Heart right ventricle (tissue), 16 donors: ENCODE results near the gene FECH. TPM values are rescaled to one million over a fixed set of nuclear protein-coding genes. Genes with fewer than 3 reads are reported as not detected.
"Not testable (repeated sequence)": the region's sequence is repeated elsewhere in the genome, so short reads cannot be mapped to it uniquely, and the experiment has no call there.

Experiments used
- ATAC-seq, 8 donors: fragments of 200-7000 bp; cut with Tn5 transposase; one replicate each; pipeline ENCODE4 v1.9.1; 2020; ENCODE audit warnings: mild to moderate bottlenecking in 8 of 8, moderate library complexity in 8 of 8, moderate number of reproducible peaks in 1 of 8
- DNase-seq, 2 donors: peaks; one replicate each; pipeline ENCODE4 v3.0.0-alpha.2; 2020
- H3K27ac ChIP-seq, 10 donors: fragments of 200-600 bp; sonication (generic) in 2 of 10; one replicate each; pipeline versions ENCODE4 v1.5.0 to v1.8.0; 2020 to 2022; ENCODE audit warnings: mild to moderate bottlenecking in 3 of 10
- H3K27me3 ChIP-seq, 7 donors: fragments of 200-600 bp; one replicate each; pipeline ENCODE4 v1.8.0; 2021 to 2022; ENCODE audit warnings: mild to moderate bottlenecking in 2 of 7
- H3K36me3 ChIP-seq, 9 donors: fragments of 200-600 bp; sonication (generic) in 1 of 9; one replicate each; pipeline versions ENCODE4 v1.5.0 to v1.8.0; 2020 to 2022; ENCODE audit warnings: mild to moderate bottlenecking in 2 of 9
- H3K4me1 ChIP-seq, 9 donors: fragments of 200-600 bp; sonication (generic) in 1 of 9; one replicate each; pipeline versions ENCODE4 v1.5.0 to v1.8.0; 2020 to 2022; ENCODE audit warnings: mild to moderate bottlenecking in 4 of 9
- H3K4me3 ChIP-seq, 10 donors: fragments of 200-600 bp; sonication (generic) in 2 of 10; one replicate each; pipeline versions ENCODE4 v1.5.0 to v1.8.0; 2020 to 2022; ENCODE audit warnings: mild to moderate bottlenecking in 7 of 10, moderate library complexity in 2 of 10
- H3K9me3 ChIP-seq, 11 donors: fragments of 200-600 bp in 10 of 11; sonication (generic) in 2 of 11; one replicate each; pipeline versions ENCODE4 v1.5.0 to v1.8.0; 2013 to 2022; ENCODE audit warnings: mild to moderate bottlenecking in 2 of 11, control low read depth in 1 of 11, moderate library complexity in 1 of 11
- WGBS, 2 donors: extraction: QIAGEN DNeasy Blood & Tissue Kit; methylation state at CpG; one replicate each; pipeline ENCODE4 v1.1.7; 2013; ENCODE audit warnings: inconsistent platforms in 1 of 2; 5-methylcytosine and 5-hydroxymethylcytosine counted together
- intact Hi-C, 10 donors: fragments of 100-400 bp; cut with DNase I; formaldehyde crosslinking; loops; one replicate each; pipeline versions ENCODE4 v1.11.1 to v1.14.2; 2022
- polyA plus RNA-seq, 2 donors: library from polyadenylated mRNA; stranded (reverse); fragments of 200-250 nt; gene quantifications; one replicate each; pipeline ENCODE4 v1.2.3, GENCODE V29; 2013
- total RNA-seq, 10 donors: library from RNA; stranded (reverse); fragmentation: NEBNext Ultra II Directional in 3 of 10; extraction: Animal tissue kit (Norgen Biotek cat#: 25700) in 3 of 10; gene quantifications; one replicate each; pipeline versions ENCODE4 v1.2.1 to v1.2.4, GENCODE V29; 2021 to 2023
- TF ChIP-seq, protein P1 (sequence below), 9 donors: fragments of 200-600 bp; sonication (generic) in 2 of 9; IDR thresholded peaks; one replicate each; pipeline versions ENCODE4 v1.5.0 to v1.8.0; 2021 to 2022; ENCODE audit warnings: antibody characterized with exemption in 9 of 9, mild to moderate bottlenecking in 5 of 9, moderate library complexity in 1 of 9
- donor health status: Arrhythmogenic right ventricular cardiomyopathy.
- donor health status: ischemic (EF 13 %, LVEDD 7.1; RV severe dilation, severe dysfunction).
- donor health status: healthy with polysubstance abuse.
- donor health status: DM: no; HTN: yes; CAD: no.
- donor health status: DM: no; HTN: no; CAD: no.
- donor health status: ischemic (EF 25% LVEDD 6.9; RV normal size, moderate dysfunction).
- donor health status: ischemic (EF 25% LVEDD 5.7; RV mildly dilated, moderate dysfunction).
- donor health status: healthy.
- donor health status: DM: yes; HTN: yes; CAD: no.
- donor health status: Ischemic cardiomyopathy.
- donor health status: ischemic (EF 35%, LVEDD 5.7; RV mildly dilated, moderate dysfunction).
- donor health status: nonischemic (EF 11% LVEDD 7.7; RV severe dilation, severe dysfunction).
- donor health status: DM: yes; HTN: yes; CAD: no.
- donor health status: PGD.
- donor health status: ischemic (EF 29% LVEDD 5.4; RV normal size, mild dysfunction).
- donor health status: nonischemic (EF 23%, LVEDD 6.1; RV moderate dilation, normal function).

FECH gene
- total and polyA plus RNA-seq, 12 donors: 4.3 to 55.7 (median 37.5) TPM

DNA sequence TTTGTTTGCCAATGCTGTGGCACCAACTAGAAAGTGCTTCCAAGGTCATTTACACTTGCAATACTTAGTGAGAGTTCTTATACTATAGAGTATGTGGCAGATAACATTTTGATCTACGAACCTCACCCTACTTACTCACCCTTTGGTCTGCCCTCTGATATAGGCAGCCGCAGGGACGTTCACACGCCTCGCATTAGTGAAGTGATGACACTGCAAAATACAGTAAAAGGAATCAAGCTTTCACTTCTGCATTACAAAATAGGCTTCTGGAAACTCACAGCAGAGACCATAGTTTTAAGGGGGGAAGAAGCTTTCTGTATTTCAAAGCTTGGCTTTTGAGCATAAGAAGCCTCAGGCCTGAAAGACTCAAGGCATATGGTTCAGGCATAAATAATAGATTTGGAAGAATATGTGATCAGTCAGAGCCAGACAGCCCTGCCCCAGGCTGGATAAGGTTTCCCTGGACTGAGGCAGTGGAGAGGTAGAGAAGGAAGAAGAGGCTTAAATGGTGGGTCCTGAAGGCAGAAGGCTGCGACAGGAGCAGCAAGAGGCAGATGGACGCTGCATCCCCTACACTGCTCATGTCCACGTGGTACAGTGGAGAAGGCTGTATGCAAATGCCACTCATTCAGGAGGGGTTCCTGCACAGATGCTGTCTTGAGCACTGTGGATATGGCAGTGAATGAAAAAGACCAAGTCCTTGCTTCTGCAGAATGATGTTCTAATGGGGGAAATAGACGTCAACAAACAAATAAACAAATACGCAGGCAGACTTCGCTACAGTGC lies 63.1 kb downstream of the FECH start:
- H3K9me3 ChIP-seq: peaks cover 0 to 18% (median 5%) of the 10 kb centered on the region in 11 donors
- peak in 1 of 8 donors; percentile 42 for ATAC-seq
- H3K27me3 ChIP-seq: no peaks in the 10 kb centered on the region
- intact Hi-C loops: no loop called here
- H3K36me3 ChIP-seq: no peaks in the 10 kb centered on the region
- peak overlapping the region in 1 of 10 donors; percentile 53 for H3K27ac ChIP-seq
- WGBS, 2 donors: 79 to 85% methylated on average over 11 of the region's 11 CpGs
- TF ChIP-seq, protein P1, sequence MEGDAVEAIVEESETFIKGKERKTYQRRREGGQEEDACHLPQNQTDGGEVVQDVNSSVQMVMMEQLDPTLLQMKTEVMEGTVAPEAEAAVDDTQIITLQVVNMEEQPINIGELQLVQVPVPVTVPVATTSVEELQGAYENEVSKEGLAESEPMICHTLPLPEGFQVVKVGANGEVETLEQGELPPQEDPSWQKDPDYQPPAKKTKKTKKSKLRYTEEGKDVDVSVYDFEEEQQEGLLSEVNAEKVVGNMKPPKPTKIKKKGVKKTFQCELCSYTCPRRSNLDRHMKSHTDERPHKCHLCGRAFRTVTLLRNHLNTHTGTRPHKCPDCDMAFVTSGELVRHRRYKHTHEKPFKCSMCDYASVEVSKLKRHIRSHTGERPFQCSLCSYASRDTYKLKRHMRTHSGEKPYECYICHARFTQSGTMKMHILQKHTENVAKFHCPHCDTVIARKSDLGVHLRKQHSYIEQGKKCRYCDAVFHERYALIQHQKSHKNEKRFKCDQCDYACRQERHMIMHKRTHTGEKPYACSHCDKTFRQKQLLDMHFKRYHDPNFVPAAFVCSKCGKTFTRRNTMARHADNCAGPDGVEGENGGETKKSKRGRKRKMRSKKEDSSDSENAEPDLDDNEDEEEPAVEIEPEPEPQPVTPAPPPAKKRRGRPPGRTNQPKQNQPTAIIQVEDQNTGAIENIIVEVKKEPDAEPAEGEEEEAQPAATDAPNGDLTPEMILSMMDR (IDR thresholded peaks at IDR 0.05): no peak
- H3K4me3 ChIP-seq: no peak overlapping the region
- no peak for DNase-seq
- peaks cover 0 to 14% (median 0%) of the 10 kb centered on the region in 9 donors for H3K4me1 ChIP-seq

DNA sequence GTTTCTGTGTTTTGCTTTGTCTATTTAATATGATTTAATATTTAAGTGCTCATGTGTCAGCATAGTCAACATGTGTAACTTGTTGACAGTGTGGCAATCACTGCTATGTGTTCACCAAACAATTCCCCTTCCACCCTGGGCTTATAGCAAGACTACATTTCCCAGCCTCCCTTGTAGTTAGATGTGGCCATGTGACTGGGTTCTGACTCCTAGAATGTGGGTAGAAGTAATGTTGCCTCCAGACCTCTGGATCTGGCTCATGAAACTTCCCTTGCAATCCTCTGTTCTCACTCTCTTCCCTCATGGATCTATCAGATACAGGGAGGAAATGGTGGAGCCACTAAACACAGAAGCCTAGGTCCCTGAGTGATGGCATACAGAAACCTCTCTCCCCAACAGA lies 64.2 kb downstream of the FECH start:
- intact Hi-C loops, H3K4me3 ChIP-seq, DNase-seq, H3K36me3 ChIP-seq, ATAC-seq, H3K27ac ChIP-seq, H3K27me3 ChIP-seq: not testable (repeated sequence)
- peaks cover 0 to 14% (median 0%) of the 10 kb centered on the region in 9 donors for H3K4me1 ChIP-seq
- peaks cover 0 to 18% (median 5%) of the 10 kb centered on the region in 11 donors for H3K9me3 ChIP-seq

DNA sequence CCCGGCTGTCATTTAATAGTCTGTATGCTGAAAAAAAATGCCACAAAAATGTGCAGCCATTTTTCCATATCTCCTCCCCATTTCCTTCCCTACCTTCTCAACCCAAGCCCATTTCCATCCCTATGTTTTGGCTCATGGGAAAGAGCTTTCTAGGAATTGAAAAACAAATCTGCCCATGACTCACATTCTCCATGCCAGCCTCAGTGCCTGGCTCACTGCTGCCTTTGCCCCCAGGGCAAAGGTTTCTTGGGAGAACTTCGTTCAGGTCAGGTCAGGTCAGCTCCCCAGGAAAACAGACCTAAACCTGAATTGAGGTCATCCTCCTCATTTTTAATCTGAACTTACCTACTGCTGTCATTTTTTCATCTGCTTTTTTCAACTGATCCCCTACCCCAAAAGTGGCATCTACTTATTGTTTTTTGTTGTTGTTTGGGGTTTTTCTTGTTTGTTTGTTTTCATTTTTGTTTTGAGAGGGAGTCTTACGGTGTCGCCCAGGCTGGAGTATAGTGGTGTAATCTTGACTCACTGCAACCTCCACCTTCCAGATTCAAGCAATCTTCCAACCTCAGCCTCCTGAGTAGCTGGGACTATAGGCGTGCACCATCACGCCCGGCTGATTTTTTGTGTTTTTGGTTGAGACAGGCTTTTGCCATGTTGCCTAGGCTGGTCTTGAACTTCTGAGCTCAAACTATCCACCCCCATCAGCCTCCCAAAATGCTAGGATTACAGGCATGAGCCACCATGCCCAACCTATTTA lies 66.7 kb downstream of the FECH start:
- ATAC-seq (no peak), DNase-seq (no peak)
- intact Hi-C loops: no loop called here
- Histone ChIP-seq H3K4me3 (no peak overlapping the region), H3K27ac (no peak overlapping the region), H3K9me3 (peaks cover 0 to 8% (median under 1%) of the 10 kb centered on the region in 11 donors), H3K27me3 (peaks cover 0 to 8% (median 3%) of the 10 kb centered on the region in 7 donors), H3K36me3 (no peaks in the 10 kb centered on the region), H3K4me1 (peaks cover 0 to 12% (median 0%) of the 10 kb centered on the region in 9 donors)
- WGBS, 2 donors: 61 to 72% methylated on average over 7 of the region's 7 CpGs
- TF ChIP-seq, protein P1 (IDR thresholded peaks at IDR 0.05): no peak

DNA sequence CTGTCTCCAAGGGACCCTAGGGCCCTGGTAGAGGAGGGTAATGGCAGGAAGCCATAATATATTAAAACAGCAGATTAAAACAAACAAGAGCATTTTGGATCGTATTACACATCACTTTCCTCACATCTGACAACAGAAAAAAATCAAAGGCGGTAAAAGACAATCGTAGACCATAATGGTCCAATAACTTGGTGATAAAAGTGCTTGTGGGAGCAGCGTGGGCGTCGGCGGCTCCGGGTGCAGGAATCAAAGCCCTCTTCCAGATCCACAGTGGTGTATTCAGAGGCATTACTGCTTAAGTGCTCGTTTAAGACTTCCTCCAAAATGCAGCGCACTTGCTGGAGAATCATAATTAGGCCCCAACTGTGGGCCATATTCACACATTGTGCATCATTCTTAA lies 68.0 kb downstream of the FECH start:
- WGBS, 2 donors: 79 to 81% methylated on average over 10 of the region's 10 CpGs
- intact Hi-C loops: no loop called here
- peaks cover 0 to 2% (median 0%) of the 10 kb centered on the region in 9 donors for H3K4me1 ChIP-seq
- H3K4me3 ChIP-seq: no peak overlapping the region
- peaks cover 0 to 8% (median 3%) of the 10 kb centered on the region in 7 donors for H3K27me3 ChIP-seq
- no peak for ATAC-seq
- no peaks in the 10 kb centered on the region for H3K36me3 ChIP-seq
- no peak for DNase-seq
- TF ChIP-seq, protein P1 (IDR thresholded peaks at IDR 0.05): no peak
- H3K27ac ChIP-seq: no peak overlapping the region
- H3K9me3 ChIP-seq: no peaks in the 10 kb centered on the region
